ENCODE results near the gene CMIP.
A peak's percentile ranks its signal among the peaks of the same experiment; 100 is the strongest.

The CMIP gene

GRCh38 chr16:81729451-81729850, 284.8 kb downstream of the CMIP start:
- peak overlapping the region; percentile 78 for H2BK12ac ChIP-seq (ENCODE audit: low read length)
- no peaks in the 10 kb centered on the region for H3K79me2 ChIP-seq (ENCODE audit: control insufficient read depth, insufficient read depth, low read length, poor library complexity)
- H3K79me1 ChIP-seq (ENCODE audit: low read length) = peaks cover 11% of the 10 kb centered on the region
- H2AK5ac ChIP-seq (ENCODE audit: low read length) = peak overlapping the region; percentile 27
- H3K4me2 ChIP-seq (ENCODE audit: low read length) = no peak overlapping the region
- peak overlapping the region; percentile 24 for H4K8ac ChIP-seq (ENCODE audit: low read depth, low read length)
- no peak overlapping the region for H3K23ac ChIP-seq (ENCODE audit: low read length)
- no peaks in the 10 kb centered on the region for H3K36me3 ChIP-seq (ENCODE audit: control insufficient read depth in 1 of 2, insufficient read depth in 2 of 2, low read length in 2 of 2)
- no peak overlapping the region for H3K4me3 ChIP-seq (ENCODE audit: low read depth, low read length)
- no peaks in the 10 kb centered on the region for H3K27me3 ChIP-seq (ENCODE audit: insufficient read depth, low read length)
- H3K4ac ChIP-seq (ENCODE audit: low read depth, low read length) = no peak overlapping the region
- H2BK5ac ChIP-seq (ENCODE audit: low read depth, low read length, poor library complexity) = no peak overlapping the region
- peak overlapping the region; percentile 16 for H2BK120ac ChIP-seq (ENCODE audit: insufficient read depth, low read length, poor library complexity)
- H3K9me3 ChIP-seq (ENCODE audit: insufficient read depth, low read depth, low read length) = no peaks in the 10 kb centered on the region
- DNase-seq = peak in 1 of 2 donors; percentile 49
- peak overlapping the region; percentile 58 for H4K12ac ChIP-seq (ENCODE audit: low read depth, low read length)
- peak overlapping the region; percentile 50 for H4K91ac ChIP-seq (ENCODE audit: low read depth, low read length)
- WGBS (ENCODE audit: extremely low coverage, insufficient coverage, insufficient read length) = no CpG with 5 or more reads among the region's 16 CpGs
- H3K14ac ChIP-seq (ENCODE audit: low read length) = peak overlapping the region; percentile 31
- peaks cover 9 to 12% of the 10 kb centered on the region in 2 experiments for H3K4me1 ChIP-seq (ENCODE audit: control insufficient read depth in 1 of 2, insufficient read depth in 2 of 2, low read length in 2 of 2)
- H3K27ac ChIP-seq (ENCODE audit: low read depth, low read length) = no peak overlapping the region
- peak overlapping the region; percentile 52 for H2AFZ ChIP-seq (ENCODE audit: insufficient read depth, low read length, poor library complexity)
- no peak overlapping the region for H3K9ac ChIP-seq (ENCODE audit: low read length)
- peak overlapping the region; percentile 52 for H3K18ac ChIP-seq (ENCODE audit: low read length)

DNA sequence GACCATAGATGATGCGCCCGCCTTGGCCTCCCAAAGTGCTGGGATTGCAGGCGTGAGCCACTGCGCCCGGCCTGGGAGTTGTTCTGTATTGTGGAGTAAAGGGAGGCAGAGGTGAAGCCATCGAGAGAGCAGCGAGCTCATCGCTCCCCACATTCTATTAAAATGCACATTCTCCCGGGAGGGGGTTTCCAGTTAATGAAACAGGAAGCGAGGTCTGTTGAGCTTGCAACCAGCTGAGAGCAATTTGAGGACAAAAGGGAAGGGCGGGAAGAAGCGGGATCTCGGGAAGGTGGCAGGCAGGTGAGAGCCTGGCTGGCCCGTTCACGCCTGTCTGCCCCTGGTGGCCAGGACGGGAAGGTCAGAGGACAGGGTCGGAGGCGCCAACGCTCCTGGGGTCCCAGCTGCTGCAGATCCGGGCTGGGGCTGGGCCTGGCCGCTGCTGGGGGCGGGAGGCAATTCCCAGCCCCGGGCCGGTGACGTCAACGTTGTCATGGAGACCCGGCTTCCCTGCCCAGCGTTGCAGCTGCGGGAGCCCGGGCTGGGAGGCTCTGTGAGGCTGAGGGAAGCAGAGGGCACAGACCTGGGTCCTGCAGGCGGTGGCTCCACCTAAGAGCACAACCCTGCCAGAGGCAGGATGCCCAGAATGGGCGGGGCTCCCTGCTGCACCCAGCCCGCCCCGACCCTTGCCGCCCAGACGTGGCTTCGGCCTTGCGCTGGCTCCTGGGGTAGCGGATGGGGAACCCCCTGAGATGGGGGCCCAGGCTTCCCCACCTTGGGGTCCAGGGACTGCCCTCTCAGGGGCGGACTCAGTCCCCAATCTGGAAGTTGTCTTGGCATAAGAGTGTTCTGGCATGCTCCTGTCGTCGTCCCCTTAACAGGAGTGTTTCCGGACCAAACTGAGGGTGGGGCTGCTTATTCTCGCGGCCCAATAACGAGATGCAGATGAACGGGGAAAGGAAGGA, 285.8 kb downstream of the CMIP start:
- Histone ChIP-seq H2AFZ (ENCODE audit: insufficient read depth, low read length, poor library complexity) (peak overlapping the region; percentile 5), H2AK5ac (ENCODE audit: low read length) (no peak overlapping the region), H2BK5ac (ENCODE audit: low read depth, low read length, poor library complexity) (peak overlapping the region; percentile 16), H3K23ac (ENCODE audit: low read length) (no peak overlapping the region), H3K4ac (ENCODE audit: low read depth, low read length) (no peak overlapping the region), H3K4me1 (ENCODE audit: control insufficient read depth in 1 of 2, insufficient read depth in 2 of 2, low read length in 2 of 2) (peaks cover 9 to 12% of the 10 kb centered on the region in 2 experiments), H2BK12ac (ENCODE audit: low read length) (no peak overlapping the region), H3K27me3 (ENCODE audit: insufficient read depth, low read length) (no peaks in the 10 kb centered on the region), H3K18ac (ENCODE audit: low read length) (no peak overlapping the region), H3K9me3 (ENCODE audit: insufficient read depth, low read depth, low read length) (no peaks in the 10 kb centered on the region), H3K14ac (ENCODE audit: low read length) (no peak overlapping the region), H3K27ac (ENCODE audit: low read depth, low read length) (no peak overlapping the region), H3K4me2 (ENCODE audit: low read length) (peak overlapping the region; percentile 42), H3K36me3 (ENCODE audit: control insufficient read depth in 1 of 2, insufficient read depth in 2 of 2, low read length in 2 of 2) (no peaks in the 10 kb centered on the region), H3K79me1 (ENCODE audit: low read length) (peaks cover 11% of the 10 kb centered on the region), H3K9ac (ENCODE audit: low read length) (no peak overlapping the region), H4K8ac (ENCODE audit: low read depth, low read length) (peak overlapping the region; percentile 53), H2BK120ac (ENCODE audit: insufficient read depth, low read length, poor library complexity) (no peak overlapping the region), H4K12ac (ENCODE audit: low read depth, low read length) (no peak overlapping the region), H4K91ac (ENCODE audit: low read depth, low read length) (no peak overlapping the region), H3K4me3 (ENCODE audit: low read depth, low read length) (no peak overlapping the region), H3K79me2 (ENCODE audit: control insufficient read depth, insufficient read depth, low read length, poor library complexity) (no peaks in the 10 kb centered on the region)
- WGBS (ENCODE audit: extremely low coverage, insufficient coverage, insufficient read length) = no CpG with 5 or more reads among the region's 47 CpGs
- DNase-seq = peak; percentile 96 to 97

DNA sequence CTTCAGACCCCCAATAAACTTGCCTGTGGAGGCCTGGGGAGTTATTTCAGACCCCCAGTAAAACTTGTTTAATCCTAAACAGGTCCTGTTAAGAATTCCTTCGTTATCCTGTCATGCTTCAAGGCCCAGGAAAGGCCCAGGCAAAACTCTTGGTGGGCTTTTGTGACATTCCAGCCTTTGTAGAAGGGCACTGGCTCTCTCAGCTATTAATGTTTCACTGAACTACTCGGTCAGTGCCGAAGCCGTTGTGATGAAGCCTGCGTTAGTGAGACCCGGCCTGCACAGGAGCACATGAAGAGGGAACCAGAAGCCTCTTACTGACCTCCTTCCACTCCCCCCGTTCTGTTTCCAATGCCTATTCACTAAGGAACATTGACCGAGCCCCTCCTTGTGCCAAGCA, 287.0 kb downstream of the CMIP start:
- no CpG with 5 or more reads among the region's 8 CpGs for WGBS (ENCODE audit: extremely low coverage, insufficient coverage, insufficient read length)
- Histone ChIP-seq H3K79me2 (ENCODE audit: control insufficient read depth, insufficient read depth, low read length, poor library complexity) (no peaks in the 10 kb centered on the region), H3K79me1 (ENCODE audit: low read length) (peaks cover 11% of the 10 kb centered on the region), H4K8ac (ENCODE audit: low read depth, low read length) (no peak overlapping the region), H3K36me3 (ENCODE audit: control insufficient read depth in 1 of 2, insufficient read depth in 2 of 2, low read length in 2 of 2) (no peaks in the 10 kb centered on the region), H3K4me1 (ENCODE audit: control insufficient read depth in 1 of 2, insufficient read depth in 2 of 2, low read length in 2 of 2) (peaks cover 9 to 12% of the 10 kb centered on the region in 2 experiments), H3K9ac (ENCODE audit: low read length) (no peak overlapping the region), H3K23ac (ENCODE audit: low read length) (no peak overlapping the region), H3K18ac (ENCODE audit: low read length) (peak overlapping the region; percentile 37), H2BK120ac (ENCODE audit: insufficient read depth, low read length, poor library complexity) (peak overlapping the region; percentile 40), H3K4me3 (ENCODE audit: low read depth, low read length) (no peak overlapping the region), H3K4me2 (ENCODE audit: low read length) (no peak overlapping the region), H2AFZ (ENCODE audit: insufficient read depth, low read length, poor library complexity) (peak overlapping the region; percentile 24), H3K27me3 (ENCODE audit: insufficient read depth, low read length) (no peaks in the 10 kb centered on the region), H4K12ac (ENCODE audit: low read depth, low read length) (no peak overlapping the region), H3K27ac (ENCODE audit: low read depth, low read length) (peak overlapping the region; percentile 8), H3K4ac (ENCODE audit: low read depth, low read length) (no peak overlapping the region), H2BK5ac (ENCODE audit: low read depth, low read length, poor library complexity) (no peak overlapping the region), H2AK5ac (ENCODE audit: low read length) (peak overlapping the region; percentile 56), H4K91ac (ENCODE audit: low read depth, low read length) (peak overlapping the region; percentile 21), H3K9me3 (ENCODE audit: insufficient read depth, low read depth, low read length) (no peaks in the 10 kb centered on the region), H3K14ac (ENCODE audit: low read length) (no peak overlapping the region), H2BK12ac (ENCODE audit: low read length) (peak overlapping the region; percentile 85)
- no peak for DNase-seq

DNA sequence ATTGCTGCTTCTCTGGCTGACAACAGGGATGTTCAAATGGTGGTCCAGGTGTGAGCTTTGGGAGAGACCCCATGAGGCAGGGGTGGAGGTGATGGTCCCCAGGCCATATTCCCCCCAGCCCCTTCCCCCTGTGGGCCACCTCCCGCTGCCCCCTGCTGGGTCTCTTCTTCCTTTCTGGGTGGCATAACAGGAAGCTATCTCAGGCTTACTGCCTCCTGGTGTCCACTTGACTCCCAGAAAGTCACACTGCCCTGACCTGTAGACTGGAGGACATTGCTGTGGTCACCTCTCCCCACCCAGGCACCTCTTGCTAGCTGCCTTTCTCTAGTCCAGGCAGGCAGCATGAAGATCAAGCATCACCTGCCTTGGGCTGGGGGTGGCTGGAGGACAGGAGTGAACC, 288.1 kb downstream of the CMIP start:
- peaks cover 9 to 12% of the 10 kb centered on the region in 2 experiments for H3K4me1 ChIP-seq (ENCODE audit: control insufficient read depth in 1 of 2, insufficient read depth in 2 of 2, low read length in 2 of 2)
- no CpG with 5 or more reads among the region's 1 CpG for WGBS (ENCODE audit: extremely low coverage, insufficient coverage, insufficient read length)
- no peak overlapping the region for H4K8ac ChIP-seq (ENCODE audit: low read depth, low read length)
- no peak overlapping the region for H3K4me2 ChIP-seq (ENCODE audit: low read length)
- no peaks in the 10 kb centered on the region for H3K36me3 ChIP-seq (ENCODE audit: control insufficient read depth in 1 of 2, insufficient read depth in 2 of 2, low read length in 2 of 2)
- peaks cover 11% of the 10 kb centered on the region for H3K79me1 ChIP-seq (ENCODE audit: low read length)
- no peak overlapping the region for H3K27ac ChIP-seq (ENCODE audit: low read depth, low read length)
- H4K12ac ChIP-seq (ENCODE audit: low read depth, low read length) = no peak overlapping the region
- H3K4me3 ChIP-seq (ENCODE audit: low read depth, low read length) = peak overlapping the region; percentile 38
- H2BK120ac ChIP-seq (ENCODE audit: insufficient read depth, low read length, poor library complexity) = no peak overlapping the region
- H2BK12ac ChIP-seq (ENCODE audit: low read length) = no peak overlapping the region
- no peak for DNase-seq
- no peak overlapping the region for H2AFZ ChIP-seq (ENCODE audit: insufficient read depth, low read length, poor library complexity)
- no peak overlapping the region for H3K18ac ChIP-seq (ENCODE audit: low read length)
- no peaks in the 10 kb centered on the region for H3K79me2 ChIP-seq (ENCODE audit: control insufficient read depth, insufficient read depth, low read length, poor library complexity)
- no peak overlapping the region for H3K4ac ChIP-seq (ENCODE audit: low read depth, low read length)
- H3K23ac ChIP-seq (ENCODE audit: low read length) = no peak overlapping the region
- no peak overlapping the region for H3K9ac ChIP-seq (ENCODE audit: low read length)
- H3K27me3 ChIP-seq (ENCODE audit: insufficient read depth, low read length) = no peaks in the 10 kb centered on the region
- no peak overlapping the region for H2AK5ac ChIP-seq (ENCODE audit: low read length)
- H2BK5ac ChIP-seq (ENCODE audit: low read depth, low read length, poor library complexity) = no peak overlapping the region
- H3K9me3 ChIP-seq (ENCODE audit: insufficient read depth, low read depth, low read length) = no peaks in the 10 kb centered on the region
- H3K14ac ChIP-seq (ENCODE audit: low read length) = no peak overlapping the region
- no peak overlapping the region for H4K91ac ChIP-seq (ENCODE audit: low read depth, low read length)

All from trophoblast cell (in vitro differentiated cells and primary cell).